HG02973 (cell line): ENCODE data around the gene UGT3A1.

Source experiments
- ATAC-seq: cut with Tn5 transposase; IDR thresholded peaks from one replicate; pipeline ENCODE4 v1.9.1; 2021; ENCODE audit warnings: moderate library complexity; ENCODE audit not compliant: unreplicated experiment

Gene UGT3A1

DNA sequence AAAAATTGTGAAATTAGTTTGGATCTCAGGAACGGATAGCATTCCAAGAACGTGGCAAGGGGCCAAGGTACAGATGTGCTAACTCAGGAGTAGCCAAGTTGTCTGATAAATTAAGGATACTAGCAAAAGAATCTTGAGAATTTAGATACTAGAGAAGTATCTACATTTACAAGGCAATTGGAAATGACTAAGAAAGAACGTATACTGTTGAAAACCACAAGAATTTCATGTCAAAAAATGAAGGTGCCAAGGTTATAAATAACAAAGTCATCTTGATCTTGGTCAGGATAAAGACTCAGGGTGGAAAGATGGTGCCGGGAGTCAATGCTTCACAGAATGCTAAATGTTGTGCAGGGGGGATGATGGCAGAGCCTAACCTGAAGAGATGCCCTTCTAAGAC is 72.0 kb downstream of the UGT3A1 start:
- no peak for ATAC-seq

DNA sequence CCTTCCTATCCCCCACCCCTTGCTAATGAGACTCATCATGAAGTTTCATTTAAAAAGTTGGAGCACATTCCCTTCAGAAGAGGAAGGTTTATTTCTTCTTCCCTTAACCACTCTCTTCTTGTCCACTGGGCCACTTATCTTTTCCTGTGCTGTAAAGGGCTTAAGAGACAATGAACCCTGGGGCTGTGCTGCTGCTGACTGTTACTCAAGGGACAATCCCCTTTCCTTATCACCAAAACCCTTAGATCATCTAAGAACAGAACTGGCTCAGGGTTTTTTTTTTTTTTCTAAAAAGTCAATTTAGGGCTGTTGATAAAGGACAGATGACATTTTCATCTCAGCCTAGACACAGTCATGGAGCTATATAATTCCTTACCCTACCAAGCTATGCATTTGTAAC is 82.4 kb downstream of the UGT3A1 start:
- ATAC-seq: no peak

DNA sequence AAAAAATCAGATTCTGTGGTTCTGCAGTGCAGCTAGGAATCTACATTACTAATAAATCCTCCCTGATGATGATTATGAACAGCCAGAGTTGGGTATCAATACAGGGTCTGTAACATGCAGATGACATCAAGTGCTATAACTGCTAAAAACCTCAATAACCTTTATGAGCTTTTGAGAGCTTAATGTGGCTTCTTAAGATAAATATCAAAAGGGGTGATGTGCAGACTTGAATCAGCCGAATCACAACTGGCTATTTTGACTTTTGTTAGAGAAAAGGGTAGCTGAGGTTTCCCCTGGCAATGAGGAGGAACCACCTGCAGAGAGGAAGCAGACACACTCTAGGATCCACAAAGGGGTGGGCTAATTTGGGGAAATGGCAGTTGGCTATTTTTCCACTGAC is 83.0 kb downstream of the UGT3A1 start:
- no peak for ATAC-seq

DNA sequence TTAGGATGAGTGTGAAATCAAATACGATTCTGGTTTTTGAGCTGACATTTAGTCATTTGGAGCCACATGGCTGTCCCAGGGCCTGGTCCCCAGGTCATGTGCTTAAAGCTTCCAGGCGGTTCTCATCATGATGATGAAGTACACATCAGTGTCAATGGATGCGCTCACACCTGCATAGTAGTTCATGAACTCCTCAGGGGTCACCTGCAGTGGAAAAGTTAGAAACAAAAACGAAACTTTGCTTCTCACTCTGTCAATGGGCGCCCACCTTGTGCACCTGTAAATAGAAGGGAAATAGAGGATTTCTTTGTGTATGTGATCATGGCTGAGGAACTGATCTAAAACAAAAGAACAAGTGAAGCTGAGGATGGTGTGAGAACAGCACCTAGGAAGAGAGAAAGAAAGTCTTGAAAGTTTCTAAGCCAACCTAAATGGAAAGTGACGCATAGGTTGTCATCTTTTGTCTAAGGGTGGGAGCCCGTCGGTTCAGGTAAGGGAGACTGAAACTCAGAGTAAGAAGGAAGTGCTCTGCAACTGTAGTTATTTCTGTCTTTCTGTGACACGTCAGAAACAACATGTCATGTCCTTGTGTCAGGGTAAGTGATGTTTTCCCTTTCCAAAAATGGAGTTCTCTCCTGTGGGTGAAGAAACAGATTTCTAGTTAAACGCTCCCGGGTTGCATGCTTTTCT is 86.6 kb downstream of the UGT3A1 start:
- ATAC-seq: peak; percentile 68

DNA sequence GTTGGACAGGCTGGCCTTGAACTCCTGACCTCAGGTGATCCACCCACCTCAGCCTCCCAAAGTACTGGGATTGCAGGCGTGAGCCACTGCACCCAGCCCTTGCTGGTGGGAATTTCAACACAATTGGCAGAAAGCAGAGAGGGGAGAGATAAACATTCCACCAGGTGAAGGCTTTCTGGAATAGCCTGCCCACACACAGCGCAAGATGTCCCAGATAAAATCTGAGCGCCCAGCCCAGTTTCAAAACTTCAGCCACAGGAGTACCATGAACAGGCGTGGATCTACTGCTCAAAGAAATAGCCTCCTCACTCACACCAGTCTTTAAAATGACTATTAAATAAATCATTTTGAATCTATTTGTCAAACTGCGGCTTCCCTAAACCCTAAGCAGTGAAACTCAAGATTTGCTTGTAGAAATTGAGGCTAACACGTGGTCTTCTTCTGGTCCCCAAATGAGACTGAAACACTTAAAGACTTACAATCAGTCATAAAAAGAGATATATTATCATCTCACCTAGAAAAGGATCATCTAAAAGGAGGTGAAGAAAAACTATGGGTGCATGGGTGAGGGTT is 87.5 kb downstream of the UGT3A1 start:
- ATAC-seq: no peak

DNA sequence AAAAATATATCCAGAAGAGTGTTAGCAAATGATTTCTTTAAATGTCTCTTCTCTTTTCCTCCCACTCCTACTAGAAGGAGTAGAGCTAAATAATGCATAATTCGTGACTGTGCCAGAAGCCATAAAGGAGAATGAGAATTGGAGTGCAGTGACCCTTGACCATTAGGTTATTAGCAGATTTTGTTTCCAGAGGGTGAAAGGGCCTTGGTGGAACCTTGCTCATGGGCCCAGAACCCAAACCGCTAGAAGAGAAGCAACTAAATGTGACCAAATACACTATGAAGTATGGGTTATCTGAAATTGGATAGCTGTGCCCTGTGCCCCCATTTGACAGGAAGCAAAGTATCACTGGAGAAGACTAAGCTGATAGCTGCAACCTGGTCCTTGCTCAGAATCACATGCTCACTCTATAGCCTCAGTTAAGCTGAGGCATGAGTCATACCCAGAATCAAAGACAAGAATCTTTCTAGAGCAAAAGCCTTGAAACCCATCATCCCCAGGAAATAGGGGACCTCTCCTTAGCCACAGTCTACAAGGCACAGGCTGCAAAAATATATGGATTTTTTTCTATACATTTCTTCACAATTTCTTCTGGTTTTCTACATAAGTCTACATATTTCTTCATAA is 89.0 kb downstream of the UGT3A1 start:
- ATAC-seq: no peak
